ENCODE measurements around the gene SYNE1. TPM values are rescaled to one million over a fixed set of nuclear protein-coding genes. Genes with fewer than 3 reads are reported as not detected.

SYNE1 gene
- total and polyA plus RNA-seq, 2 of the 8 experiments (the other 6 are each of a cell fraction or from before 2014, with no cell fraction given), result 2.8 to 5.5 TPM

DNA sequence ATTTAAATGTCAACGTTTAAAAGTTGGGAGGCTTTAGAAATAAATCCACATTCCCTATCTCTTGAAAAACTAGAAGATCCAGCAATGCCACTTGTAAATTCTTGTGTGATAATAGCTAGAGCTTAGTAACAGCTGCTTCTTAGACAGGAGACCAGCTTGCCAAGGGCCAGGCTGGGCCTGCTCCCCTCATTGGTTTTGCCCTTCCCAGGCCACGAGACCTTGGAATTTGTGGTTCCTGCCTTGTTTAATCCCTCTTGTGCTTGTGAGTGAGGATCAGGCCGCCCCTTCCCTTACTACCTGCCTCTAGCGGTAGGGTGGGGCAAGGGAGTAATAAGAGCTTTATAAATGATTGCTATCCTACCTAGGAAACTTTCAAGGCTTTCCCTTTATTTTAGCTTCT lies 363.5 kb downstream of the SYNE1 start:
- 73% methylated on average over 4 of the region's 4 CpGs; no CpG with 5 or more reads in 1 of the 2 experiments for WGBS, 2 experiments (ENCODE audit: extremely low coverage in 1 of 2, insufficient coverage in 1 of 2, insufficient read length in 1 of 2, insufficient replicate concordance in 2 of 2, low coverage in 1 of 2, low lambda C conversion rate in 2 of 2, missing lambda C conversion rate in 1 of 2)
- H4K20me1 ChIP-seq (replicated peaks in 1 of 2; ENCODE audit: control insufficient read depth in 1 of 2, insufficient read depth in 2 of 2, low read length in 2 of 2), result peaks cover 0 to 2% of the 10 kb centered on the region in 2 experiments
- H3K79me2 ChIP-seq (ENCODE audit: control insufficient read depth in 1 of 2, insufficient read depth in 2 of 2, low read length in 2 of 2), result no peaks in the 10 kb centered on the region
- H3K27me3 ChIP-seq (replicated peaks in 1 of 4; ENCODE audit: control insufficient read depth in 3 of 4, extremely low read depth in 1 of 4, insufficient read depth in 3 of 4, low read length in 3 of 4), result no peaks in the 10 kb centered on the region
- peak; percentile 75 for TF ChIP-seq TEAD4 (IDR thresholded peaks at IDR 0.05; ENCODE audit: low read depth, low read length)
- TF ChIP-seq CHD1 (IDR thresholded peaks at IDR 0.05; ENCODE audit: low read depth, low read length), result no peak
- no peak for TF ChIP-seq SIN3A (conservative IDR thresholded peaks at IDR 0.05 in 1 of 2, IDR thresholded peaks at IDR 0.05 in 1 of 2; ENCODE audit: low read depth in 1 of 2, low read length in 2 of 2)
- TF ChIP-seq, protein P1, sequence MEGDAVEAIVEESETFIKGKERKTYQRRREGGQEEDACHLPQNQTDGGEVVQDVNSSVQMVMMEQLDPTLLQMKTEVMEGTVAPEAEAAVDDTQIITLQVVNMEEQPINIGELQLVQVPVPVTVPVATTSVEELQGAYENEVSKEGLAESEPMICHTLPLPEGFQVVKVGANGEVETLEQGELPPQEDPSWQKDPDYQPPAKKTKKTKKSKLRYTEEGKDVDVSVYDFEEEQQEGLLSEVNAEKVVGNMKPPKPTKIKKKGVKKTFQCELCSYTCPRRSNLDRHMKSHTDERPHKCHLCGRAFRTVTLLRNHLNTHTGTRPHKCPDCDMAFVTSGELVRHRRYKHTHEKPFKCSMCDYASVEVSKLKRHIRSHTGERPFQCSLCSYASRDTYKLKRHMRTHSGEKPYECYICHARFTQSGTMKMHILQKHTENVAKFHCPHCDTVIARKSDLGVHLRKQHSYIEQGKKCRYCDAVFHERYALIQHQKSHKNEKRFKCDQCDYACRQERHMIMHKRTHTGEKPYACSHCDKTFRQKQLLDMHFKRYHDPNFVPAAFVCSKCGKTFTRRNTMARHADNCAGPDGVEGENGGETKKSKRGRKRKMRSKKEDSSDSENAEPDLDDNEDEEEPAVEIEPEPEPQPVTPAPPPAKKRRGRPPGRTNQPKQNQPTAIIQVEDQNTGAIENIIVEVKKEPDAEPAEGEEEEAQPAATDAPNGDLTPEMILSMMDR (IDR thresholded peaks at IDR 0.05; ENCODE audit: control extremely low read depth in 1 of 3, insufficient read depth in 1 of 3, low read depth in 1 of 3, low read length in 3 of 3), result peak in 2 of 3 experiments; percentile 39 to 50; a peak in 2 of 4 replicates
- TF ChIP-seq, protein P2, sequence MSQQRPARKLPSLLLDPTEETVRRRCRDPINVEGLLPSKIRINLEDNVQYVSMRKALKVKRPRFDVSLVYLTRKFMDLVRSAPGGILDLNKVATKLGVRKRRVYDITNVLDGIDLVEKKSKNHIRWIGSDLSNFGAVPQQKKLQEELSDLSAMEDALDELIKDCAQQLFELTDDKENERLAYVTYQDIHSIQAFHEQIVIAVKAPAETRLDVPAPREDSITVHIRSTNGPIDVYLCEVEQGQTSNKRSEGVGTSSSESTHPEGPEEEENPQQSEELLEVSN (IDR thresholded peaks at IDR 0.05), result no peak
- TF ChIP-seq, protein P3, sequence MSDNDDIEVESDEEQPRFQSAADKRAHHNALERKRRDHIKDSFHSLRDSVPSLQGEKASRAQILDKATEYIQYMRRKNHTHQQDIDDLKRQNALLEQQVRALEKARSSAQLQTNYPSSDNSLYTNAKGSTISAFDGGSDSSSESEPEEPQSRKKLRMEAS (IDR thresholded peaks at IDR 0.05), result 0 out of 2 replicates have a peak, but pooled peaks have one; percentile 11
- FAIRE-seq (peak; percentile 58), DNase-seq (ENCODE audit: low read depth in 1 of 2, low spot score in 2 of 2) (no peak)
- H2AFZ ChIP-seq (ENCODE audit: low read length), result no peak overlapping the region
- no peak overlapping the region for H4K5ac ChIP-seq (ENCODE audit: insufficient read length, low read depth, low read length)
- H2BK15ac ChIP-seq (ENCODE audit: low read length), result no peak overlapping the region
- H4K91ac ChIP-seq (replicated peaks; ENCODE audit: insufficient read length, low read length), result no peak overlapping the region
- H2AK5ac ChIP-seq (ENCODE audit: low read depth, low read length), result no peak overlapping the region
- H3K4me1 ChIP-seq (replicated peaks in 1 of 4; ENCODE audit: control insufficient read depth in 3 of 4, insufficient read depth in 4 of 4, low read length in 3 of 4), result no peaks in the 10 kb centered on the region
- H2BK120ac ChIP-seq (replicated peaks; ENCODE audit: low read depth, low read length), result no peak overlapping the region
- no peak overlapping the region for H2BK20ac ChIP-seq (ENCODE audit: low read length)
- no peak overlapping the region for H2BK12ac ChIP-seq (ENCODE audit: low read depth, low read length)
- H3K4me2 ChIP-seq (ENCODE audit: insufficient read depth in 1 of 2, low read depth in 2 of 2, low read length in 2 of 2), result no peak overlapping the region
- no peaks in the 10 kb centered on the region for H3K79me1 ChIP-seq (ENCODE audit: low read depth, low read length)
- no peak overlapping the region for H4K8ac ChIP-seq (ENCODE audit: extremely low read depth, insufficient read depth, low read length)
- H3K23me2 ChIP-seq (ENCODE audit: low read depth, low read length), result no peaks in the 10 kb centered on the region
- H3K9ac ChIP-seq (replicated peaks in 1 of 4; ENCODE audit: extremely low read depth in 1 of 4, low read depth in 3 of 4, low read length in 3 of 4), result no peak overlapping the region
- no peaks in the 10 kb centered on the region for H3K9me3 ChIP-seq (ENCODE audit: insufficient read depth in 2 of 2, low read depth in 1 of 2, low read length in 1 of 2)
- H3K36me3 ChIP-seq (ENCODE audit: control insufficient read depth in 2 of 4, insufficient read depth in 4 of 4, low read length in 3 of 4), result no peaks in the 10 kb centered on the region
- no peak overlapping the region for H3K23ac ChIP-seq (ENCODE audit: insufficient read length)
- no peak overlapping the region for H3K18ac ChIP-seq (ENCODE audit: extremely low read depth, low read length)
- no peak overlapping the region for H3K27ac ChIP-seq (ENCODE audit: low read depth, low read length)
- no peak overlapping the region for H3K14ac ChIP-seq (ENCODE audit: insufficient read length)
- H3K4ac ChIP-seq (replicated peaks; ENCODE audit: insufficient read length, low read depth, low read length), result no peak overlapping the region
- ChIA-PET CTCF (ENCODE audit: partially characterized antibody) (interaction anchor here (0.6 to 1.3 kb wide), 8 partner anchors 10 to 1293 kb away, joined by 3 to 5 read pairs (median 3); no protein-coding TSS in a partner anchor), POLR2A (ENCODE audit: partially characterized antibody) (interaction anchor here (1.0 kb wide), 1 partner anchor 8 kb away, joined by 3 read pairs; no protein-coding TSS in a partner anchor)
- H2BK5ac ChIP-seq (ENCODE audit: low read depth, low read length), result no peak overlapping the region
- H3K56ac ChIP-seq (replicated peaks; ENCODE audit: insufficient read length, low read depth, low read length), result no peak overlapping the region
- H3K4me3 ChIP-seq (ENCODE audit: extremely low read depth in 1 of 4, insufficient read depth in 2 of 4, low read depth in 3 of 4, low read length in 4 of 4), result no peak overlapping the region

Measured in H1 (cell line).